AG04450 (cell line): ENCODE measurements around the gene ARL5B. TPM values are rescaled to one million over a fixed set of nuclear protein-coding genes. Genes with fewer than 3 reads are reported as not detected.
"Not testable (repeated sequence)": the region's sequence is repeated elsewhere in the genome, so short reads cannot be mapped to it uniquely, and the experiment has no call there.

Experiments used
- CTCF ChIA-PET: fragments of 300-600, 350-600 bp; formaldehyde crosslinking; extraction: SDS; loops from one replicate; lab custom pipeline; 2022; ENCODE audit warnings: antibody characterized with exemption, inconsistent platforms; lab: Charles Lee
- POLR2A ChIA-PET: fragments of 350-600 bp; formaldehyde crosslinking; extraction: SDS; loops from one replicate; lab custom pipeline; 2021; ENCODE audit warnings: antibody characterized with exemption, inconsistent platforms; lab: Yijun Ruan, JAX
- DNase-seq: peaks from one replicate; pipeline ENCODE4 v3.0.0-alpha.2; 2011; ENCODE audit warnings: low read depth, low spot score
- H3K27ac ChIP-seq: one replicate; pipeline ENCODE4 v1.5.1; 2012; ENCODE audit warnings: low read depth, low read length, control low read depth
- H3K27me3 ChIP-seq: one replicate; pipeline ENCODE4 v1.6.0; 2012; ENCODE audit warnings: low read length; ENCODE audit not compliant: control insufficient read depth, insufficient read depth
- H3K4me3 ChIP-seq: 2 replicates; pipeline ENCODE4 v1.5.1; 2011; ENCODE audit warnings: mild to moderate bottlenecking, low read depth, low read length, control low read depth
- H3K9me3 ChIP-seq: 2 replicates; pipeline ENCODE4 v1.5.1; 2012; ENCODE audit warnings: low read length; ENCODE audit not compliant: control insufficient read depth, insufficient read depth
- CTCF ChIP-seq: IDR thresholded peaks from 2 replicates; pipeline ENCODE4 v1.5.1; 2011; ENCODE audit warnings: low read depth, low read length, control low read depth, inconsistent platforms
- polyA plus RNA-seq: library from polyadenylated mRNA; depleted of rRNA; stranded (reverse); fragments of >200 nt; gene quantifications from 2 replicates; pipeline ENCODE4 v1.2.3, GENCODE V29; 2011

The ARL5B gene
- polyA plus RNA-seq, 1 experiment, result 24.2 TPM

GRCh38 chr10:18616337-18616736 lies 42.9 kb upstream of the ARL5B start:
- H3K27me3 ChIP-seq, result no peaks in the 10 kb centered on the region
- H3K4me3 ChIP-seq, result no peak overlapping the region
- ChIA-PET POLR2A (no interaction called here), CTCF (interaction anchor here (0.7 kb wide), 1 partner anchor 17 kb away, joined by 6 read pairs; no protein-coding TSS in a partner anchor)
- no peak for TF ChIP-seq CTCF
- no peaks in the 10 kb centered on the region for H3K9me3 ChIP-seq
- H3K27ac ChIP-seq, result no peak overlapping the region
- DNase-seq, result no peak

GRCh38 chr10:18619016-18619415 lies 40.2 kb upstream of the ARL5B start:
- Histone ChIP-seq H3K4me3 (no peak overlapping the region), H3K27ac (no peak overlapping the region), H3K9me3 (no peaks in the 10 kb centered on the region), H3K27me3 (no peaks in the 10 kb centered on the region)
- POLR2A ChIA-PET, result no interaction called here
- no peak for DNase-seq
- no peak for TF ChIP-seq CTCF
- CTCF ChIA-PET, result no interaction called here

GRCh38 chr10:18620856-18621255 lies 38.4 kb upstream of the ARL5B start:
- no peaks in the 10 kb centered on the region for H3K9me3 ChIP-seq
- POLR2A ChIA-PET, result no interaction called here

GRCh38 chr10:18623671-18624070 lies 35.6 kb upstream of the ARL5B start:
- H3K27ac ChIP-seq, POLR2A ChIA-PET, CTCF ChIA-PET: not testable (repeated sequence)

More at GRCh38 chr10:18620856-18621255, 38.4 kb upstream of the ARL5B start:
- TF ChIP-seq CTCF, result no peak
- DNase-seq, result no peak
- CTCF ChIA-PET, result interaction anchor here (0.5 kb wide), 1 partner anchor 207 kb away, joined by 5 read pairs; no protein-coding TSS in a partner anchor
- Histone ChIP-seq H3K27me3 (no peaks in the 10 kb centered on the region), H3K27ac (no peak overlapping the region), H3K4me3 (no peak overlapping the region)

GRCh38 chr10:18625886-18626285 lies 33.3 kb upstream of the ARL5B start:
- POLR2A ChIA-PET, result no interaction called here
- Histone ChIP-seq H3K27me3 (no peaks in the 10 kb centered on the region), H3K4me3 (no peak overlapping the region), H3K9me3 (no peaks in the 10 kb centered on the region), H3K27ac (no peak overlapping the region)
- no peak for TF ChIP-seq CTCF
- no peak for DNase-seq
- CTCF ChIA-PET, result interaction anchor here (0.7 kb wide), 1 partner anchor 23 kb away, joined by 4 read pairs; no protein-coding TSS in a partner anchor

More at GRCh38 chr10:18623671-18624070, 35.6 kb upstream of the ARL5B start:
- DNase-seq, H3K4me3 ChIP-seq, H3K9me3 ChIP-seq, H3K27me3 ChIP-seq: not testable (repeated sequence)

GRCh38 chr10:18627452-18628018 lies 31.7 kb upstream of the ARL5B start:
- H3K27ac ChIP-seq, H3K27me3 ChIP-seq, H3K9me3 ChIP-seq, POLR2A ChIA-PET, DNase-seq: not testable (repeated sequence)
- CTCF ChIA-PET, result interaction anchor here (0.6 to 0.7 kb wide), 2 partner anchors 11 to 61 kb away, joined by 3 to 4 read pairs; no protein-coding TSS in a partner anchor
- peak overlapping the region; percentile 56 for H3K4me3 ChIP-seq

- H3K9me3 ChIP-seq, H3K27me3 ChIP-seq, POLR2A ChIA-PET, H3K4me3 ChIP-seq, CTCF ChIA-PET, H3K27ac ChIP-seq, DNase-seq: not testable (repeated sequence)
Observed at GRCh38 chr10:18632500-18632899, 26.7 kb upstream of the ARL5B start.
